B cell (primary cell): ENCODE measurements around the gene LDLRAD3. TPM values are rescaled to one million over a fixed set of nuclear protein-coding genes. Genes with fewer than 3 reads are reported as not detected.

Experiments
- ATAC-seq: fragments of 200-7000 bp; cut with Tn5 transposase; one replicate; pipeline ENCODE4 v1.10.0; 2021; ENCODE audit warnings: low read depth, mild to moderate bottlenecking, moderate number of reproducible peaks, moderate library complexity
- CTCF ChIA-PET: fragments of 350-600 bp; sonication (Branson Sonifier 250); formaldehyde crosslinking; loops from one replicate; lab custom pipeline; 2021; ENCODE audit warnings: antibody characterized with exemption, inconsistent platforms; lab: Charles Lee
- POLR2A ChIA-PET: fragments of 350-600 bp; sonication (Branson Sonifier 250); formaldehyde crosslinking; loops from one replicate; lab custom pipeline; 2021; ENCODE audit warnings: antibody characterized with exemption; lab: Charles Lee
- DNase-seq: peaks from one replicate; pipeline ENCODE4 v3.0.0; 2013
- H2AFZ ChIP-seq: 2 replicates; pipeline ENCODE4 v1.6.1; 2012; ENCODE audit warnings: mild to moderate bottlenecking, low read depth, low read length; ENCODE audit not compliant: insufficient read depth, poor library complexity, severe bottlenecking
- H3K27ac ChIP-seq, 2 donors: 1 replicate in 1 of 2; 2 replicates in 1 of 2; pipeline ENCODE4 v1.5.1; 2012 to 2013; ENCODE audit warnings: low read length in 2 of 2, mild to moderate bottlenecking in 2 of 2, moderate library complexity in 1 of 2
- H3K27me3 ChIP-seq, 4 experiments: fragments of 200-600 bp in 1 of 4; sonication (generic) in 1 of 4; replicated peaks in 1 of 4; 1 replicate in 2 of 4; 2 replicates in 2 of 4; pipeline versions ENCODE4 v1.6.1 to v1.7.0; 2013 to 2016; ENCODE audit warnings: low read length in 3 of 4, mild to moderate bottlenecking in 2 of 4, mixed read lengths in 1 of 4, moderate library complexity in 1 of 4; ENCODE audit not compliant: insufficient read depth in 4 of 4, control insufficient read depth in 3 of 4; ENCODE audit errors: control extremely low read depth in 1 of 4
- H3K36me3 ChIP-seq, 2 experiments: replicated peaks in 1 of 2; 1 replicate in 1 of 2; 2 replicates in 1 of 2; pipeline versions ENCODE4 v1.6.1 to v1.7.1; 2013; ENCODE audit warnings: low read length in 1 of 2; ENCODE audit not compliant: insufficient read depth in 2 of 2, control insufficient read depth in 1 of 2; ENCODE audit errors: control extremely low read depth in 1 of 2, extremely low read depth in 1 of 2
- H3K4me1 ChIP-seq, 2 donors: fragments of 200-600 bp in 1 of 2; sonication (generic) in 1 of 2; 1 replicate in 1 of 2; 2 replicates in 1 of 2; pipeline versions ENCODE4 v1.5.1 to v1.6.1; 2013 to 2017; ENCODE audit warnings: low read length in 2 of 2; ENCODE audit not compliant: control insufficient read depth in 2 of 2, insufficient read depth in 2 of 2
- H3K4me2 ChIP-seq: replicated peaks from 2 replicates; pipeline ENCODE3; 2012; ENCODE audit warnings: mild to moderate bottlenecking, low read depth, low read length; ENCODE audit not compliant: poor library complexity, severe bottlenecking
- H3K4me3 ChIP-seq, 5 experiments: fragments of 200-600 bp in 1 of 5; sonication (generic) in 1 of 5; 1 replicate in 3 of 5; 2 replicates in 2 of 5; pipeline versions ENCODE4 v1.5.1 to v1.7.0; 2011 to 2016; ENCODE audit warnings: low read length in 4 of 5, mild to moderate bottlenecking in 4 of 5, low read depth in 2 of 5, control low read depth in 1 of 5, moderate library complexity in 1 of 5; ENCODE audit not compliant: insufficient read depth in 1 of 5; ENCODE audit errors: control extremely low read depth in 1 of 5, extremely low read depth in 1 of 5
- H3K79me2 ChIP-seq: fragments of 200-600 bp; sonication (generic); one replicate; pipeline ENCODE4 v1.6.0; 2016; ENCODE audit warnings: low read length; ENCODE audit not compliant: control insufficient read depth, insufficient read depth
- H3K9ac ChIP-seq: fragments of 200-600 bp; sonication (generic); 2 replicates; pipeline ENCODE4 v1.6.1; 2017; ENCODE audit warnings: mild to moderate bottlenecking, low read length, moderate library complexity
- H3K9me3 ChIP-seq, 3 donors: one replicate each; pipeline versions ENCODE4 v1.6.1 to v1.7.1; 2013; ENCODE audit warnings: low read length in 2 of 3; ENCODE audit not compliant: control insufficient read depth in 2 of 3, insufficient read depth in 1 of 3; ENCODE audit errors: control extremely low read depth in 1 of 3
- H4K20me1 ChIP-seq: 2 replicates; pipeline ENCODE4 v1.6.0; 2012; ENCODE audit warnings: mild to moderate bottlenecking, low read length; ENCODE audit not compliant: insufficient read depth, control insufficient read depth, poor library complexity, severe bottlenecking
- H3K27ac Mint-ChIP-seq: one replicate; pipeline ENCODE4 v1.8.0; 2021; ENCODE audit warnings: mixed read lengths
- H3K27me3 Mint-ChIP-seq: one replicate; pipeline ENCODE4 v1.8.0; 2021; ENCODE audit warnings: mixed read lengths
- H3K4me1 Mint-ChIP-seq: one replicate; pipeline ENCODE4 v1.8.0; 2021; ENCODE audit warnings: mixed read lengths
- H3K4me3 Mint-ChIP-seq: one replicate; pipeline ENCODE4 v1.8.0; 2021; ENCODE audit warnings: mixed read lengths
- H3K9me3 Mint-ChIP-seq: one replicate; pipeline ENCODE4 v1.8.0; 2022; ENCODE audit warnings: mixed read lengths; ENCODE audit not compliant: insufficient read depth
- CTCF ChIP-seq: fragments of 200-600 bp; IDR thresholded peaks from one replicate; pipeline ENCODE4 v1.8.0; 2022; ENCODE audit warnings: antibody characterized with exemption, mild to moderate bottlenecking
- EZH2 ChIP-seq: IDR thresholded peaks from 2 replicates; pipeline ENCODE4 v1.6.1; 2012; ENCODE audit warnings: borderline replicate concordance, low read depth, mild to moderate bottlenecking, moderate library complexity, low read length; ENCODE audit not compliant: insufficient read depth, poor library complexity, severe bottlenecking
- WGBS: methylation state at CpG from one replicate; pipeline ENCODE4 v1.1.5; 2013; ENCODE audit warnings: missing lambda C conversion rate; ENCODE audit not compliant: insufficient coverage; 5-methylcytosine and 5-hydroxymethylcytosine counted together
- intact Hi-C: fragments of 100-400 bp; cut with micrococcal nuclease; formaldehyde crosslinking; loops from one replicate; pipeline ENCODE4 v1.10.0; 2022
- polyA plus RNA-seq: library from polyadenylated mRNA; depleted of rRNA; stranded (reverse); fragments of >200 nt; gene quantifications from 2 replicates; pipeline ENCODE4 v1.2.3, GENCODE V29; 2012
- total RNA-seq, 2 donors: library from RNA; stranded (reverse); fragments of 120-200 nt in 1 of 2; gene quantifications; 1 replicate in 1 of 2; 2 replicates in 1 of 2; pipeline versions ENCODE4 v1.2.3 to v1.2.4, GENCODE V29; 2013 to 2022

The LDLRAD3 gene
- total and polyA plus RNA-seq, 2 donors (not counting 1 experiment from before 2014, with no cell fraction given): 0.01 TPM; not detected in 1

- no peak overlapping the region for H3K4me3 Mint-ChIP-seq
- Histone ChIP-seq H3K9me3 (no peaks in the 10 kb centered on the region), H3K27ac (no peak overlapping the region), H3K4me3 (no peak overlapping the region), H3K9ac (no peak overlapping the region), H2AFZ (no peak overlapping the region), H3K4me2 (no peak overlapping the region), H3K27me3 (peaks cover 0 to 11% (median 3%) of the 10 kb centered on the region in 4 experiments), H3K36me3 (no peaks in the 10 kb centered on the region), H4K20me1 (no peaks in the 10 kb centered on the region), H3K4me1 (no peaks in the 10 kb centered on the region), H3K79me2 (no peaks in the 10 kb centered on the region)
- WGBS: 42% methylated on average over 2 of the region's 3 CpGs
- DNase-seq (no peak), ATAC-seq (no peak)
- H3K27ac Mint-ChIP-seq: no peak overlapping the region
- CTCF ChIA-PET: no interaction called here
- TF ChIP-seq EZH2 (no peak), CTCF (no peak)
- H3K9me3 Mint-ChIP-seq: no peaks in the 10 kb centered on the region
- intact Hi-C loops: no loop called here
- H3K4me1 Mint-ChIP-seq: no peaks in the 10 kb centered on the region
- peaks cover 59% of the 10 kb centered on the region for H3K27me3 Mint-ChIP-seq
- POLR2A ChIA-PET: no interaction called here
Observed at GRCh38 chr11:35937111-35937510, 6.8 kb upstream of the LDLRAD3 start.

GRCh38 chr11:35937700-35938099 lies 6.2 kb upstream of the LDLRAD3 start:
- 92% methylated on average over 2 of the region's 6 CpGs for WGBS
- no peak overlapping the region for H3K4me3 Mint-ChIP-seq
- H3K36me3 ChIP-seq: no peaks in the 10 kb centered on the region
- no peak overlapping the region for H3K9ac ChIP-seq
- no peak overlapping the region for H3K27ac ChIP-seq
- H3K4me2 ChIP-seq: no peak overlapping the region
- no peaks in the 10 kb centered on the region for H4K20me1 ChIP-seq
- ChIA-PET POLR2A (no interaction called here), CTCF (interaction anchor here (1.2 kb wide), 1 partner anchor 555 kb away, joined by 3 read pairs; no protein-coding TSS in a partner anchor)
- H3K4me1 ChIP-seq: no peaks in the 10 kb centered on the region
- DNase-seq: no peak
- H3K9me3 ChIP-seq: no peaks in the 10 kb centered on the region
- peaks cover 59% of the 10 kb centered on the region for H3K27me3 Mint-ChIP-seq
- H3K9me3 Mint-ChIP-seq: no peaks in the 10 kb centered on the region
- no peaks in the 10 kb centered on the region for H3K79me2 ChIP-seq
- H3K27ac Mint-ChIP-seq: no peak overlapping the region
- peaks cover 0 to 14% (median 6%) of the 10 kb centered on the region in 4 experiments for H3K27me3 ChIP-seq
- ATAC-seq: no peak
- H2AFZ ChIP-seq: no peak overlapping the region
- TF ChIP-seq CTCF (no peak), EZH2 (no peak)
- intact Hi-C loops: no loop called here
- H3K4me1 Mint-ChIP-seq: no peaks in the 10 kb centered on the region
- no peak overlapping the region for H3K4me3 ChIP-seq
